Panc1 (cell line): ENCODE measurements around the gene NKD1. TPM values are rescaled to one million over a fixed set of nuclear protein-coding genes. Genes with fewer than 3 reads are reported as not detected.

Experiments
- ATAC-seq: fragments of 200-7000 bp; cut with Tn5 transposase; 2 replicates; pipeline ENCODE4 v1.9.1; 2020; ENCODE audit warnings: mild to moderate bottlenecking, moderate library complexity
- BruUV-seq: library from RNA; stranded (reverse); fragments of 400-500 nt; replicated peaks from 2 replicates; lab custom pipeline; 2021; lab: Mats Ljungman, UMichigan
- CTCF ChIA-PET: fragments of 300-600 bp; sonication (Branson Sonifier 250); formaldehyde crosslinking; loops from one replicate; lab custom pipeline; 2022; ENCODE audit warnings: antibody characterized with exemption; lab: Charles Lee
- POLR2A ChIA-PET: fragments of 300-600 bp; sonication (Branson Sonifier 250); formaldehyde crosslinking; loops from one replicate; lab custom pipeline; 2022; ENCODE audit warnings: antibody characterized with exemption; lab: Charles Lee
- DNase-seq: peaks from one replicate; pipeline ENCODE4 v3.0.0-alpha.2; 2010; ENCODE audit warnings: low read depth, low spot score
- H3K27ac ChIP-seq: 2 replicates; pipeline ENCODE4 v1.5.1; 2011; ENCODE audit warnings: mild to moderate bottlenecking, low read length, inconsistent platforms
- H3K27me3 ChIP-seq: fragments of 200-500 bp; sonication (Bioruptor generic); 2 replicates; pipeline ENCODE4 v1.6.0; 2014; ENCODE audit warnings: low read length, inconsistent platforms; ENCODE audit not compliant: control insufficient read depth, insufficient read depth
- H3K36me3 ChIP-seq: fragments of 200-500 bp; sonication (Bioruptor generic); 2 replicates; pipeline ENCODE4 v1.5.1; 2014; ENCODE audit warnings: inconsistent platforms, mild to moderate bottlenecking, low read length, moderate library complexity; ENCODE audit not compliant: control insufficient read depth, insufficient read depth
- H3K4me1 ChIP-seq: 2 replicates; pipeline ENCODE4 v1.5.1; 2011; ENCODE audit warnings: inconsistent platforms, mild to moderate bottlenecking, low read length, moderate library complexity; ENCODE audit not compliant: control insufficient read depth, insufficient read depth
- H3K4me3 ChIP-seq, 2 experiments: 2 replicates each; pipeline ENCODE4 v1.5.1; 2011 to 2012; ENCODE audit warnings: low read depth in 2 of 2, low read length in 2 of 2, mild to moderate bottlenecking in 2 of 2, inconsistent platforms in 1 of 2, moderate library complexity in 1 of 2
- H3K9me3 ChIP-seq: fragments of 200-500 bp; sonication (Bioruptor generic); 2 replicates; pipeline ENCODE4 v1.5.1; 2014; ENCODE audit warnings: low read depth, mild to moderate bottlenecking, inconsistent platforms, low read length, moderate library complexity; ENCODE audit not compliant: control insufficient read depth, insufficient read depth
- POLR2AphosphoS5 ChIP-seq: IDR thresholded peaks from 2 replicates; pipeline ENCODE4 v1.6.1; 2012; ENCODE audit warnings: mild to moderate bottlenecking, low read depth, low read length, moderate library complexity
- REST ChIP-seq, 2 experiments: IDR thresholded peaks; 2 replicates each; pipeline ENCODE4 v1.6.1; 2011 to 2012; ENCODE audit warnings: low read depth in 2 of 2, control low read depth in 1 of 2, low read length in 1 of 2, mild to moderate bottlenecking in 1 of 2, moderate library complexity in 1 of 2; ENCODE audit not compliant: insufficient read depth in 1 of 2
- SIN3A ChIP-seq: IDR thresholded peaks from 2 replicates; pipeline ENCODE4 v1.6.1; 2012; ENCODE audit warnings: low read depth, mild to moderate bottlenecking, low read length, moderate library complexity, borderline replicate concordance; ENCODE audit not compliant: insufficient read depth
- TCF7L2 ChIP-seq: IDR thresholded peaks from 2 replicates; pipeline ENCODE4 v1.6.1; 2011; ENCODE audit warnings: mild to moderate bottlenecking, low read depth, low read length, inconsistent platforms
- in situ Hi-C: cut with HindIII; loops from 2 replicates; pipeline ENCODE4 v1.10.0; 2016; ENCODE audit warnings: low sequenced_read_pairs, low pct_unique_long_range_greater_than_20kb
- intact Hi-C: fragments of 100-400 bp; cut with micrococcal nuclease; formaldehyde crosslinking; loops from one replicate; pipeline ENCODE4 v1.10.0; 2022; ENCODE audit not compliant: unreplicated experiment
- total RNA-seq: library from RNA; stranded (reverse); gene quantifications from one replicate; pipeline ENCODE4 v1.2.1, GENCODE V29; 2021; ENCODE audit not compliant: unreplicated experiment
- TF ChIP-seq, protein P1 (sequence below): fragments of 450-650 bp; IDR thresholded peaks from 2 replicates; pipeline ENCODE4 v1.5.1; 2017; ENCODE audit warnings: mild to moderate bottlenecking

The NKD1 gene
- total RNA-seq, 1 experiment from 2014 or later: 0.18 TPM

DNA sequence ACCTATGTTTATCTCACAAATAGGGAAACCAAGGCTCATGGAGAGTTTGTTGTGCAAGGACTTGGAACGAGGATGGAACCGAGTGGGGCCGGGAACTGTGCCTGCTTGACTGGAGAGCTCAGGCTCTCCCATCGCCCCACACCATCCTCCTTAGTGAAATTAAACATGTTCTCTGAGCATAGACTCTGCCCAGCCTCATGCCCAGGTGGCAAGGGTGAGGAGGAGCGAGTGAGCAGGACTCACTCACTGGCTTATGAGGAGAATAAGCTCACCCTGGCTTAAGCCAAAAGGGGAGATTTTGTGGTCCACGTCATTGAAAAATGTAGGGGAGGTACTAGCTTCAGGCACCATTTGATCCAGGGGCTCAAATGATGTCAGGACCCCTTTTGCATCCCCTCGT lies 44.8 kb downstream of the NKD1 start:
- in situ Hi-C loops: no loop called here

GRCh38 chr16:50593410-50594150 lies 45.4 kb downstream of the NKD1 start:
- Histone ChIP-seq H3K4me3 (no peak overlapping the region), H3K27me3 (no peaks in the 10 kb centered on the region), H3K9me3 (no peaks in the 10 kb centered on the region), H3K27ac (no peak overlapping the region), H3K4me1 (no peaks in the 10 kb centered on the region), H3K36me3 (no peaks in the 10 kb centered on the region)
- BruUV-seq: no TSS peak
- intact Hi-C loops: no loop called here
- DNase-seq (no peak), ATAC-seq (no peak)
- ChIA-PET POLR2A (no interaction called here), CTCF (interaction anchor here (0.7 kb wide), 1 partner anchor 219 kb away, joined by 3 read pairs; no protein-coding TSS in a partner anchor)
- in situ Hi-C loops: no loop called here
- TF ChIP-seq REST (IDR thresholded peaks at IDR 0.05; ENCODE audit: insufficient read depth in 1 of 2, low read depth in 2 of 2, low read length in 1 of 2): no peak
- TF ChIP-seq TCF7L2: no peak
- TF ChIP-seq SIN3A: no peak
- no peak for TF ChIP-seq POLR2AphosphoS5
- TF ChIP-seq, protein P1, sequence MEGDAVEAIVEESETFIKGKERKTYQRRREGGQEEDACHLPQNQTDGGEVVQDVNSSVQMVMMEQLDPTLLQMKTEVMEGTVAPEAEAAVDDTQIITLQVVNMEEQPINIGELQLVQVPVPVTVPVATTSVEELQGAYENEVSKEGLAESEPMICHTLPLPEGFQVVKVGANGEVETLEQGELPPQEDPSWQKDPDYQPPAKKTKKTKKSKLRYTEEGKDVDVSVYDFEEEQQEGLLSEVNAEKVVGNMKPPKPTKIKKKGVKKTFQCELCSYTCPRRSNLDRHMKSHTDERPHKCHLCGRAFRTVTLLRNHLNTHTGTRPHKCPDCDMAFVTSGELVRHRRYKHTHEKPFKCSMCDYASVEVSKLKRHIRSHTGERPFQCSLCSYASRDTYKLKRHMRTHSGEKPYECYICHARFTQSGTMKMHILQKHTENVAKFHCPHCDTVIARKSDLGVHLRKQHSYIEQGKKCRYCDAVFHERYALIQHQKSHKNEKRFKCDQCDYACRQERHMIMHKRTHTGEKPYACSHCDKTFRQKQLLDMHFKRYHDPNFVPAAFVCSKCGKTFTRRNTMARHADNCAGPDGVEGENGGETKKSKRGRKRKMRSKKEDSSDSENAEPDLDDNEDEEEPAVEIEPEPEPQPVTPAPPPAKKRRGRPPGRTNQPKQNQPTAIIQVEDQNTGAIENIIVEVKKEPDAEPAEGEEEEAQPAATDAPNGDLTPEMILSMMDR: no peak

More for the DNA sequence above, 44.8 kb downstream of the NKD1 start:
- Histone ChIP-seq H3K4me3 (no peak overlapping the region), H3K9me3 (no peaks in the 10 kb centered on the region), H3K27me3 (no peaks in the 10 kb centered on the region), H3K36me3 (no peaks in the 10 kb centered on the region), H3K4me1 (no peaks in the 10 kb centered on the region), H3K27ac (no peak overlapping the region)
- ChIA-PET CTCF (no interaction called here), POLR2A (no interaction called here)
- BruUV-seq: no TSS peak
- ATAC-seq: no peak
- no peak for DNase-seq
- intact Hi-C loops: no loop called here
- no peak for TF ChIP-seq POLR2AphosphoS5
- TF ChIP-seq TCF7L2: no peak
- TF ChIP-seq, protein P1: no peak
- TF ChIP-seq SIN3A: no peak
- no peak for TF ChIP-seq REST (IDR thresholded peaks at IDR 0.05; ENCODE audit: insufficient read depth in 1 of 2, low read depth in 2 of 2, low read length in 1 of 2)
